Ecto neural progenitor cell (in vitro differentiated cells): Measurements from ENCODE around the gene NOX4.
"Not testable (repeated sequence)": the region's sequence is repeated elsewhere in the genome, so short reads cannot be mapped to it uniquely, and the experiment has no call there.

Experiments used
- DNase-seq: peaks from one replicate; pipeline ENCODE4 v3.0.0-alpha.2; 2018; ENCODE audit warnings: low spot score

NOX4 gene

DNA sequence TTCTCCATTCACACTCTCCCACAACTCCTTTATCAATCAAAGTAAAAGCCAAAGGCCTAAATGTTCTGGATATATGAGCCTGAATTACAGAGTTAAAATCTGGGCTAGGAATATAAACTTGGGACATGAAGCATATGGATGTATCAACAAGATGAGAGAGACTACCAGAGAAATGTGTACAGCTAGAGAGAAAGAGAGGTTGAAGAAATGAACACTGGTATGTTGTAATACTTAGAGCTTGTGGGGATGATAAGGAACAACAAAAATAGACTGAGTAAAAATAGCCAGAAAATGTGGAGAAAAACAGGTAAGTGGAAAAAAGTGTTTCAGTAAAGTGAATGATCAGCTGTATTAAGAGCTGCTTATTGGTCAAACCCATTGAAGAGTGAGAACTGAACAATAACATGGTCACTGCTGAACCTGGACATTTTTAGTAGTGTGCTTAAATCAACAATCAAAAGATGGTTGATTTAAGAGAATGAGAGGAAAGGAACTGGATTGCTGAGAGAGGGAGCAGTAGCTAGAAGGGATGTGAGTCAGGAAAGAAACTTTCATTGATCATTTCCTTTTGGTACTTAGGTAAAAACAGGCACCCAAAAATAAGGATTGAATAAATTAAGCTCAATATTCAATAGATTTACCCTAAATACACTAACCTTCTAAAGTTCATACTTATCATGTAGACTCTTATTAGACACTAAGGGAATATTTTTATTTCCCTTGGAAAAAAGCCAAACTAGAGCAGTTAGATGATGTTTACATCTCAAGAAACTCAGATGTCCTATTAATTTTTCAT is 111.0 kb downstream of the NOX4 start:
- not testable (repeated sequence) for DNase-seq

DNA sequence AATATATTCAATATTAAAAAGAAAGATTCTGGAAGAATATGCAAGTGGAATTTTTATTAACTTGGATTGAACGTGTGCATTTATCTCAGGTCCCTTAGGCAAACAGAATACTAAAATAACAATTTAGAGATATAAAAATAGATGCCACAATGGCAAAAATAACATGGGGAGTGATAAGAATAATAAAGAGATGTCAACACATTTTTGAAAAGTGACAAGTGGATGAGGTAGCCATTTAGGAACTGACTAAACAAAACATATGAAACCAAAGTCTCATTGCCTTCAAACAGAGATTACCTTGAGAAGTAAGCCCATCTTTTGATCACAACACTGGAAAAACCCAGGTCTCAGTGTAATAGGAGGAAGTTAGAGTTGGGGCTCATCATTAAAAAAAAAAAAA is 112.2 kb downstream of the NOX4 start:
- DNase-seq = not testable (repeated sequence)

DNA sequence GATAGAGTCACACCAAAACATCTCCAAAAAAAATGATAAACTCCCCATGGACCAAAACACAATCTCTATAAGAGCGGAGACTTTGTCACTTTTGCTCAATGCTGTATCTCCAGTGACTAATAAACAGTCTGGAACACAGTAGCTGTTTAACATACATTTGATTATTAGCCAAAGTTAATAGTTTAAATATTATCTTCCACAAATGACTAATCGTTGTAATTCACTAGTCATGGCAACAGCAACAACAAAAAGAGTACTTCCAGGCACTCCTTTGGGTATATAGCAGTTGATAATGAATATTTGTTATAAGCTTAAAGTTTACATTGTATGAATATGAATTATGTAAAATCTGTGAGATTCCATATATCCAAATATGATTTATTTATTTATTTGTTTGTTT is 121.8 kb downstream of the NOX4 start:
- not testable (repeated sequence) for DNase-seq

DNA sequence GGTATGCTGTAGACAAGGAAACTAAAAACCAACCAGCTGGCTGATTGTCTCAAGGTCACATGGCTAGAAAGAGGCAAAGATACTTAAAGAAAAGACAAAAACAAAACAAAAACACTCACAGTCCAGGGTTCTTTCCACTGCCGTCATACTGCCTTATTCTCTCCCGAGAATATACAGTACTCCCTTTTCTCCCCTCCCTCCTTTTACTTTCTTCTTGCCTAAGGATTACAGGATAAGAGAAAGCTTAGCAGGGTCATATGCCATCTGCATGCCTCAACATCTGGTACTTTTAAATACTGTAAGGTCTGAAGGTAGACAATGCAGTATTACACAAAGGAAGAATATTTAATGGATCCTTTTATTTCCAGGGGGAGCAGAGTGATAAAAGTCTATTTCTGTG is 126.3 kb downstream of the NOX4 start:
- DNase-seq = not testable (repeated sequence)

DNA sequence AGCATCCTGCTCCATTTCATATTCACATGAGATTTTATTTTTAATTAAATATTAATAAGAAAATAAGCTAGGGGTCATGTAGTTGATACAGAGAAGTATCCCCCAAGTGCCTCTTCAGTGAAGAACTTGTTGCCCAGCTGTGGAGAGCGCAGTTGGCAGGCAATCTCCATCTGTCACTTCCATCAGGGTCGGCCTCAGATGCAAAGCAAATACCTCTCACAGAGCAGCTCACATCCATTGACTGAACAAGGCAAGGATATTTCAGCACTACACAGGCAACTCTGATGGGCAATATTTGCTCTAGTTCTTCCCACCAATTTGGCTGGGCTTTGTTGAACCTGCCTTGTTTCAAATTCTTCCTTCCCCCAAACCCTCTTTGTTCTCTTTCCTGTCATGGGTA is 129.4 kb downstream of the NOX4 start:
- DNase-seq = no peak

DNA sequence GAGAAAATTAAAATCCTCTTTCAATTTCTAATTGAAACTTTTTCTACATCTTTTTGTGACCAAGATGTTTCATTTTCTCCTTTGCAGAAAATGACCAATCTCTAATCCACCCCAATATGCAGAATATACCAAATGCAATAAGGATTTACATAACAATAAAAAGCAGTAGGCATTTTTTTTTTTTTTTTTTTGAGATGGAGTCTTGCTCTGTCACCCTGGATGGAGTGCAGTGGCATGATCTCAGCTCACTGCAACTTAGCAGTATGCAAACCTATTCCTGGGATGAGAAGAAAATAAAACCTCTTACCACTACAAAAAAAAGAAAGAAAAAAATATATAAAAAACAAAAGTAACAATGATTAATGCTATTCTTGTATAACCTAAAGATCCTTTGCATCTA is 132.0 kb downstream of the NOX4 start:
- not testable (repeated sequence) for DNase-seq

DNA sequence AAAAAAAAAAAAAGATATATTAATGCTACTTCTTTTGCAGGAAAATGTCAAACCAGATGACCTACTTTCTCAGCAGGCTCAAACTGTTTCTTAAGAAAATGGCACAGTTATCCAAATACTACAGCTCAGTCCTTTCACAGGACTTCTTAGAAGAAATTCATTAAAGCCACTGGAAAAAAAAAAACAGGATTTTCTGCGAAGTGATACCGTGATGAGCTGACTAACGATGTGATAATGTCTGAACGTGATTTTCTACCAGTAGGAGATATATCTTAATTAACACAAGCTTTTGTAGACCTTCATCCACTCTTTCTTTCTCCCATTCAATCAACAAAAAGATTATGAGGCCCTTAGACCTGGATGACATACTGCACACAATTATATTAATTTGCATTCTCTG is 132.4 kb downstream of the NOX4 start:
- no peak for DNase-seq

DNA sequence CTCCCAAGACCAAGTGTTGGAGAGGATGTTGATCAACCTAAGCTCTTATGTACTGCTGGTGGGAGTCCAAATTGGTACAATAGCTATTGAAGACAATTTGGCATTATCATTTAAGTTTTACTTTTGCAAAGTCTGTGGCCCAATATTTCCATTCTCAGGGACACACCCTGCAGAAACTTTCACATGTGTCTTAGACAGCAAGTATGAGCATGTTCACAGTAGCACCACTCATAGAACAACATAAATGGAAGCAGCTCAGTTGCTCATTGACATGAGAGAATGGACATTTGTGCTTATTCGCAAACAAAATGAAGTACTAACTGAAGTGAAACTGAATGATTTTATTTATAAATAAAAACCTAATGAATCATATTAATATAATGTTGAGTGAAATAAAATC is 135.5 kb downstream of the NOX4 start:
- DNase-seq = no peak

DNA sequence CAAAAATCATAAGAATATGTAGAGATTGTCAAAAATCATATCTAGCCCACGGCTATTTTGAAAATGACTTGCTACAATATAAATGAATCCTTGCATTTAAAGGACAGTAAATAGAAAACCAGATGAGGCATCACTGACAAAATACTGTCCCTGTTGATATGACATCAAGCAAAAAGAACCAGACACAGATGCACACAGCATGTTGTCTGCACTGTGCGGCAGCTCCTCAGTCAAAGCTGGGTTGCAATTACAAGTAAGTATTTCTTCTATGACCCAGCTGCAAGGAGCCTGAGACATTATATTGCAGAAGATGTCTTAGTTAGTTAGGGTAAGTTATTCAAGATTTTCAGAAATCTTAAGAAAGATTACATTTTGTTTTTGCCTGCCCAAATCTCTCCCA is 136.7 kb downstream of the NOX4 start:
- DNase-seq = not testable (repeated sequence)

DNA sequence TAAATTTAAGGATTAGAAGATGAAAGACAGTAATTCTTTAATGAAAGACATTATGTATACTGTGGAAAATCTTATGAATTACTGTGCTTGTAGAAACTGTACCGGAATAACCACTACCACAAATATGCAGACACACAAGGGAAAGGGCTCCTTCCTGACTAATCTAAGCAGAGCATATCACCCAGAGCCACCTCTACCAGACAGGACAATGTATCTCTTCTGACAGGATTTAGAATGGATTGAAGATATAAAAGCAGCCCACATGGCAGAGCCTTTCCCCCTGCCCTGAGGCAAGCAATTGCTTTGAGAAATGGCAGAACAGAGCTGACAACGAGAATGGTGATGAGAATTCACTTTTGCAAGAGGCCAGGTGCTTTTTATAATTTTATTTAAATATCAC is 144.1 kb downstream of the NOX4 start:
- no peak for DNase-seq

DNA sequence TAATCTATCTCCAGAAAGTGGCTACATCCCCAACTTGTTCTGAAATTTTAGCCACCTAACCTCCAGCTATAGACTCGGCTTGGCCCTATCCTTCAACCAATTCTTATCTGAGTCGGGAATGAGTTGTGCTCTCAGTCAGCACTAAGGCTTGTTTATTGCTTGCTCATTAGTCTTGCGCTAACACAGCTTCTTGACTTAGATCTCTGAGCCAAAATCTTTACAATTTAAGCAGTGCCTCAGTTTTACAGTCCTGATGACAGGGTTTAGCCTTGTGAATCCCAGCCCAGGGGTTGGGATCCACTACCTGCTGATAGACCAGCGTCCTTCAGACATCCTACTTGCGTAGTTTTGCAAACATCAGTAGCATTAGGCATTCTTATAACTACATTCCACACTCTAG is 144.6 kb downstream of the NOX4 start:
- no peak for DNase-seq

DNA sequence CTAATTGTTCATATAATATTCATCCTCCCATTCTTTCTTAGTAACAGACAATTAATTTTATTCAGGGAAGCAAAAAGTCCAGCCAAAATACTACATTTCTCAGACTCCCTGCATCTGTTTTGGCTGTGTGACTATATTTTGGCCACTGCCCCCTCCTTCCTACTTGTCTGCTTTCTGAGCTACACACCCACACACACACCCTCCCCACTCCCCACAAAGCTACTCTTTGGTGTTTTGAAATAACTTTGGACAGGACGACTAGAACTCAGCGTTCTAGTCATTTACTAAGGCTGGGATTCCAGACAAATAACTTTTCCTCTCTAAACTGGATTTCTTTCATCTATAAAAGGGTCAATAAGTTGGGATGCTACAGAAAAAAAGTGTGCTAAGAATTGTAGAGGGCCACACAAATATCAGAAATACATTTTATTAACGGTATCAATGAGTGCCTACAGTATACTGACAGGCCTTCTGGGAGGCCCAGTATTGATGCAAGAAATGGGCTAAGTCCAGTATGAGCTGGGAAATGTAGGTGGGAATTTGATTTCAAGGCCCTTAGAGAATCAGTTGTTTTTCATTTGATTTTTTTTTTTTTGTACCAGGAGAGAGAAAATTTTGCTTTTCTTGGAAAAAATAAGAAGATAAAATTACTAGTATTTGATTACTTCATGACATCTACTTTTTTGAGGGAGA is 148.1 kb downstream of the NOX4 start:
- not testable (repeated sequence) for DNase-seq

DNA sequence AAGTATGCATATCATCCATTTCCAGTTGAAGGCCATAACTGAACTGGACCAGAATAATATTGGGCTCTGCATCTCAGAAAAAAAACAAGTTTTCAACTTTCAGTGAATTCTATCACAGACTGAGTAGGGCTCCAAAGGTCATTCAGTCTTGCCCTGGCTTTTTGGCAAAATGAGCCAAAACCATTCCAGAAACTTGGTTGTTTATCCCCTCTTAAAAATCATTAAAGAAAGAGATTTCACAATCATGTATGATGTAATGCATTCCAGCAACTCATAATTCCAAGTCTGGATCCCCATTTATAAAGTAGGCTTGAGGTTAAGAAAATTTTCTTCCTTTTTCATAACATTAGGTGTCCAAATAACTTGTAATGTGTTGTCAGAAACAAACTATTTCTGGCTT is 150.7 kb downstream of the NOX4 start:
- DNase-seq = not testable (repeated sequence)

DNA sequence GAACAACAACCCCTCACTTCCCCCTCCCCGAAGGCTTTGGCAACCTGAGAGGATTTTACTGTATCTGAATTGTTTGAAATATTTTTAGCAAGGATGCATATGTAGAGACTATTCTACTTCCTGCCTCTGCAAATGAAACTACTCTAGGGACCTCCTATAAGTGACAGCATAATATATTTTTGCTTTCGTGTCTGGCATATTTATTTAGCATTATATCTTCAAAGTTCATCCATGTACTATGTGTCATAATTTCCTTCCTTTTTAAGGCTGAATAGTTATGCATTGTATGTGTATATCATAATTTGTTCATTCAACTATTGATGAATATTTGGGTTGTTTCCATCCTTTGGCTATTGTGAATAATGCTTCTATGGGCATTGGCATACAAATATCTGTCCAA is 153.1 kb downstream of the NOX4 start:
- DNase-seq = not testable (repeated sequence)

DNA sequence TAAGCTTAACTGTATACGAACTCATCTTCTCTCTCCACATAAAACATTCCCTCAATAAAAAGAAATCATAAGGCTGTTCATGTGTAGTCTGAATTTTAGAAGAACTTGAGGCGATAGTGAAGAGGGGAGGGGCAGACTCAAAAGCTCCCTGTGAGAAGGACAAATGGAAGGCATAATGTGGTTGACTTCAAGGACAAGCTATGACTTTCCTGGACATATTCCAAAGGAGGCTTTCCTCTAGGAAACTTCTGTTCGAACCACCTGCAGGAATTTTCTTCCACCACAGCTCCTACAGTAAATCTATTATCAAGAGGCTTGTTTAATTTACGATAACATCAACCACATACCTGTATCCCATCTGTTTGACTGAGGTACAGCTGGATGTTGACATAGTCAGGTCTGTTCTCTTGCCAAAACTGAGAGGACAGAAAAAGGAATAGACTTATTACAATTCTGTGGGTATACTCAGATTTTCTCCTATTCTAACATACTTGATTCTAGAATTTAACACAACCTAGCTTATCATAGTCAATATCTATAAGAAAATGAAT is 154.0 kb downstream of the NOX4 start:
- not testable (repeated sequence) for DNase-seq

DNA sequence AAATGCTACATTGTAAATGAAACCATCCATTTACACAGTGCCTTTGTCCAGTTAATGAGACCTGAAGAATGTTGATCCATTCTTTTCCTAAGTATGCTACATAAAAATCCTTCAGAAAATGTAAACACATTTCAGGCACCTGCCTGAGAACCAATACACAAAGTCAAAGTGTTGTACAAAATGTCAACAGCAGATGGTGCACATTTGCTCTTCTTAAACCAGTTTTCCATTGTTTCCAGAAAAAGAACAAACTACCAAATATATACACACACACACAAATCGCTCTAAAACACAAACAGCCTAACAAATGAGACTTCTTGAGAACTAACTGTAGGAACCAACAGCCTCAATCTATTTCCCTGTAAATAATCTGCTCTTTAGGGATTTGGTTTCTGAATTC is 157.5 kb downstream of the NOX4 start:
- not testable (repeated sequence) for DNase-seq

DNA sequence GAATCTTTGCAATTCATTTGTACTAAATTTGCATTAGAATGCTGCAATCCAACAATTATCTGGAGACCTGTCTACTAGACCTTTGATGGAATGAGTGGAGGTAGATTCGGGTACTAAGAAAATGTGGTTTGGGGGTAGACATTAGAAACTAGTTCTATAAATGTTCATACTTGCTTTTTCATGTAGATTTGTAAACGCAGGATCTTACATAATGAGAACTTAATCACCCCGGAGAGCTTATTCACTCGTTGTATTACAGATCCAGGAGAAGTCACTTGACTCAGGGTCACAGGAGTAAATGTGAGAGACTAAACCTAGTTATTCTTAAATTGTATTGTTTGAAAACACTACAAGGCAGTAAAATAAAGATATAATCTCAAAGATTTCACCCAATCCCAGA is 159.2 kb downstream of the NOX4 start:
- not testable (repeated sequence) for DNase-seq

DNA sequence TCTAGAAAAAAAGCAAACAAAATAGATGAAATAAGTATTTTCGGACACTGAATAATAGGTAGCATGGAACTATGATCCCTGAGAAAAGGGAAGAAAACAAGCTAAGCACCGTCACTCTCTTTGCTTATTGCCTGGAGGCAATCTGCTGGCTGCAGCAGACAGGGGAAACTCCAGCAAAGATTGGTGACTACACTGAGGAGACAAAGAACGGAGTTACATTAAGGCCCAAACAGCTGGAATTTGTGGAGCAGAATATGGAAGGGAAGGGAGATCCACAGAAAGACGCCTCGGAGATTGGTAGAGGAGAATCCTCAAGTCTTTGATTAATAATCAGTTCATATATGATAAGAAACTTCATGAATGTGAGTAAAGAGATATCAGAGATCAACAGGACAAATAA is 163.3 kb downstream of the NOX4 start:
- DNase-seq = peak; percentile 38

DNA sequence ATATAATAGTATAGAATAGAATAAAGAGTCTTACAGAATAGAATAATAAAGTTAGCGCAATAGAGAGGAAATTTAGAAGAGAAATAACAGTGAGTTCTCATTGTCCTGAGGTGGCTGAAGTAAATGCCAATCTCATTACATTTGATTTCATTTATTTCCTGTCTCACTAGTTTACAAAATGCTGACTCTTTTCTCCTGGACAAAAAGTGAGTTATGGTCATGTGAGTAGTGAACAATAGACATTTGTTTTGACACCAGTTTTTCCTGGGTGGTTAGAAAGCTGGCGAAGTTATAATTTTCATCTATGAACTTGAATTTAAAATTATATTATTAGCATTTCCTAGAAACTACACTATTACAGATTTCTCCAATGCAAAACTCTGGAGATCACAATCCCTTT is 169.8 kb downstream of the NOX4 start:
- DNase-seq = no peak

DNA sequence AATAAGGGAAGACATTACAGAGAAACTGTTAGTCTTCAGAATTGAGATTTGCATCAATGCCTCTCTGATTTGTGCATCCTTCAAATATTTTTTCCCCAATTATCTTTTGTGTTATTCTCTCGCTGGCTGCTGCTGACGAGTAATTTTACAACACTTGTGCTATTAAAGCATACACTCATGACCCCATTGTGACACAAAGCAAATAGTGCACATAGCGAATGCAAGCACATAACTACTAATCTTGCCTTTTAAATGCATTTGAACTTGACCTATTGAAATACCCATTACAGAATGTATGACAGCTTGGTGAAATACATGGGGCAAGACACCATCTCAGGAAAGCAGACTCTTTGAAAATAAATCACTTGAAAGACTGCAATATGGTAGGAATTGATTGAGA is 180.6 kb downstream of the NOX4 start:
- not testable (repeated sequence) for DNase-seq

DNA sequence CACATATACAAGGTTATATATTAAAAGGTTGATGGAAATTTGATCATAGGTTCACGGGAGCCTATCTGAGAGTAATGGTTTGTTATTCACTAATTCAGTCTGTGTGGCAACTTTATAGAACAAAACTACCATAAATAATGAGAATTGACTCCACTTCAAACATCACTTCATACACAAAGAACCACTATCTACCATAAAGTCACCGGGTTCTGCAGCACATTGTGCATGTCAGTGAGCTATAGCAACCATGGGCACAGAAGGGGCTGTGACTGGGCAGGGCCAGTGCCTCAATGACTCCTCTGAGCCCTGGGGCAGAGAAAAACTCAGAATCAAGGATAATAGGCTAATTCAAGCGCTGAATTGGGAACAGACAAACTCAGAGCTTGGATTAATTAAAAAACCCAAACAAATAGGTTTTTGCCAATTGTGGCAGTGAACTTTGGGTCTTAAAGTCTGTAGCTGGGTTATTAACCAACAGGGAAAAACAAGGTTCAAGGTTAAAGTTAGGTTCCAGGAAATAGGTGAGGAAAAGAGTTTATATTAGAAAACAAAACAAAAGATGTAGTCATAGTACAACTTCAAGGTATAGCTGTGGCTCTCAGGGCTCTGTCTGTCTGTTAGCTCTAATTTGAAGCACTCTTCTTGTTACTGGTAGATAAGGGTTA is 181.7 kb downstream of the NOX4 start:
- not testable (repeated sequence) for DNase-seq

DNA sequence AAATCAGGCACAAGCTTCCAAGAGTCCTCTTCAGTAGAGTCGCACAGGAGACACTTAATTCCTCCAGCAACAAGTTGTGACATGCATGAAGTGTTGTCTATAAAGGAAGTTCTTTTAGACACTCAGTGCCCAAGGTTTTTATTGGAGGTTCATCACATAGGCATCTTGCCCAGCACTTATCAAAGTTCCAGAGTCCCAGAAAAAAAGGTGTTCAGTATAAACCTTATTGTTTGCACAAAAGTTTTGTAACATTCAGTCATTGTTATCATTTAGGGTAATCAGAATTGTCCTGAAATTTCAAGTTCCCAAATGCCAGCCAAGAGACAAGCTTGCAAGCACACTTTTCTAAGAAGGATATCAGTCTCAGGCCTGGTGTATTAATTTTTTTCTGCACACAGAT is 182.9 kb downstream of the NOX4 start:
- DNase-seq = not testable (repeated sequence)

DNA sequence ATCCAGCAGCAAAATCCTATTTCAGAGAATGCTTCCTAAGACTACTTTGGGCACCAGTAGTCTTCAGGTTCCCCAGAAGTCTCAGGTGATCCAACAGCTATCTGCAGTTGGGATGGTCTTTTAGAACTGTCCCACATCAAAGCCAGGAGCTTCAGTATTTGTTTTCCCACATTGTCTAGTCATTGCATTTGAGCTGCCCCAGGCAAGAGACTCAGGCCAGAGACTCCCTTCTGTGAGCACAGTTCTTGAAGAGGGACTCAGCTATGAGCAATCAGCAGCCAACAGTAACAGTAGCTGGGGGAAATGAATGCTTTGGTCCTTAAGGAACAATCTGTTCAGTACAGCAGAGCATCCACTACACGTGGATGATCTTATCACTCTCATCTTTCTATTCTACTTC is 188.1 kb downstream of the NOX4 start:
- DNase-seq = not testable (repeated sequence)
